GM12801 (cell line): Measurements from ENCODE around the gene PCNP.

Experiments used
- TF ChIP-seq, protein P1 (sequence below): IDR thresholded peaks from one replicate; pipeline ENCODE4 v1.5.1; 2011; ENCODE audit warnings: control low read depth; ENCODE audit not compliant: insufficient read length; ENCODE audit errors: extremely low read depth

PCNP gene, protein sequence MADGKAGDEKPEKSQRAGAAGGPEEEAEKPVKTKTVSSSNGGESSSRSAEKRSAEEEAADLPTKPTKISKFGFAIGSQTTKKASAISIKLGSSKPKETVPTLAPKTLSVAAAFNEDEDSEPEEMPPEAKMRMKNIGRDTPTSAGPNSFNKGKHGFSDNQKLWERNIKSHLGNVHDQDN

DNA sequence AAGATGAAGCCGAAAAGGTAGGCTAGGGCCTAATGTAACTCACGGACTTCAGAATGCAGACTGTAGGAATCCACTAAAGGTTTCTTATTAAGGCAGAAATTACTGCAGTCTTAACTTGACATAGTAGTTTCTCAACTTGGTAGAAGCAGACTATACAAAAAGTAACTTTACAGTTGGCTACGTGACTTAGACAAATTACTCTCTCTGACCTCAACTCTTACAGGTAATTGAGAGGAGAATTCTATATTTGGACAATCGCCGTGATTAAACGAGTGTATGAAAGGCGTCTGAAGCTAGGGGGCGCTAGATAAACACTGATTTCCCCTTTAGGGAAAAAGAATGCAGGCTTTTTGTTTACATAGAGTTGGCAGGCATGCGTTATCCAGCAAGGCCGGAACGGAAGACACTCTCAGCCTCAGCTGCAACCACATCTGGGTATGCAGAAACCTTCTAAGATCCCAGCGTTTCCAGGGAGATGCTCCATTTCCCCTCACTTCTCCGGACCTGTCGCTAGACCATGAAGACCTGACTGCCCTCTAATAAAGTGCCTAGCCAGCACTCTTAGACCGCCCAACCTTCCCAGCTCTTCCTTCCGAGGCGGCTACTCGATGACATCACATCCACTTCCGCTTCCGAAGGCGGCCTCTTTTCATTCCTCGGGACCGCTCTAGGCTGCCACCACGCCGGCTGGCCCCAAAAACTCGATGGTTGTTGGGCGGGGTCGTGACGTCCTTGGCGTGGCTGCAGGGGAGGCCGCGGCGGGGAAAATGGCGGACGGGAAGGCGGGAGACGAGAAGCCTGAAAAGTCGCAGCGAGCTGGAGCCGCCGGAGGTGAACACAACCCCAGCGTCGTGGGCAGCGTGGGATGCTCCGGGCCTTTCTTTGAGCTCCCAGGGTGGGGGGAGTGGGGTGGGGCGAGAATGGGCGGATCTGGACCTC is at the start of gene PCNP:
PCNP (plus strand) TSS at position 732 of the 939 bp plus-strand sequence; CDS start at position 768, 36 bp downstream.
- TF ChIP-seq, protein P1, sequence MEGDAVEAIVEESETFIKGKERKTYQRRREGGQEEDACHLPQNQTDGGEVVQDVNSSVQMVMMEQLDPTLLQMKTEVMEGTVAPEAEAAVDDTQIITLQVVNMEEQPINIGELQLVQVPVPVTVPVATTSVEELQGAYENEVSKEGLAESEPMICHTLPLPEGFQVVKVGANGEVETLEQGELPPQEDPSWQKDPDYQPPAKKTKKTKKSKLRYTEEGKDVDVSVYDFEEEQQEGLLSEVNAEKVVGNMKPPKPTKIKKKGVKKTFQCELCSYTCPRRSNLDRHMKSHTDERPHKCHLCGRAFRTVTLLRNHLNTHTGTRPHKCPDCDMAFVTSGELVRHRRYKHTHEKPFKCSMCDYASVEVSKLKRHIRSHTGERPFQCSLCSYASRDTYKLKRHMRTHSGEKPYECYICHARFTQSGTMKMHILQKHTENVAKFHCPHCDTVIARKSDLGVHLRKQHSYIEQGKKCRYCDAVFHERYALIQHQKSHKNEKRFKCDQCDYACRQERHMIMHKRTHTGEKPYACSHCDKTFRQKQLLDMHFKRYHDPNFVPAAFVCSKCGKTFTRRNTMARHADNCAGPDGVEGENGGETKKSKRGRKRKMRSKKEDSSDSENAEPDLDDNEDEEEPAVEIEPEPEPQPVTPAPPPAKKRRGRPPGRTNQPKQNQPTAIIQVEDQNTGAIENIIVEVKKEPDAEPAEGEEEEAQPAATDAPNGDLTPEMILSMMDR, result no peak

DNA sequence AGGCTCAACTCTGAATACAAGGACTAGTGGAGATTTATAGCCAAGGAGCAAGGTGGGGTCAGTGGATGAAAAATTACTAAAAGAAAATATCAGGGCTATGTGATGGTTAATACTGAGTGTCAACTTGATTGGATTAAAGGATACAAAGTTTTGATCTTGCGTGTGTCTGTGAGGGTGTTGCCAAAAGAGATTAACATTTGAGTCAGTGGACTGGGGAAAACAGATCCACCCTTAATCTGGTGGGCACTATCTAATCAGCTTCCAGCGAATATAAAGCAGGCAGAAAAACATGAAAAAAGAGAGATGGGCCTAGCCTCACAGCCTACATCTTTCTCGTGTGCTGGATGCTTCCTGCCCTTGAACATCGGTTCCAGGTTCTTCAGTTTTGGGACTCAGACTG is 46.5 kb upstream of the PCNP start:
- TF ChIP-seq, protein P1, result no peak

DNA sequence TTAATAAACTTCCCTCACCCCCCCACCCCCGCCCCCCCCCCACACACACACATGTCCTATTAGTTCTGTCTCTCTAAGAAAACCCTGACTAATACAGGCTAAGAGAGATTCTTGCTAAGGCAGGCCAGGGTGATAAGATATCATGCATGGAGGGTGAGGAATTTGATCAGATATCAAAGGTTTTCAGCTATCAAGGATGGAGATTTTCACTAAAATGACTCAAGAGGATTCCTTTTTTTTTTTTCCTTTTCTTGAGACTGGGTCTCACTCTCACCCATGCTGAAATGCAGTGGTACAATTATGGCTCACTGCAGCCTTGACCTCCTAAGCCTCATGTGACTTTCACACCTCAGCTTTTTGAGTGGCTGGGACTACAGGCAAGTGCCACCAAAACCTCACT is 46.1 kb upstream of the PCNP start:
- TF ChIP-seq, protein P1, result no peak

DNA sequence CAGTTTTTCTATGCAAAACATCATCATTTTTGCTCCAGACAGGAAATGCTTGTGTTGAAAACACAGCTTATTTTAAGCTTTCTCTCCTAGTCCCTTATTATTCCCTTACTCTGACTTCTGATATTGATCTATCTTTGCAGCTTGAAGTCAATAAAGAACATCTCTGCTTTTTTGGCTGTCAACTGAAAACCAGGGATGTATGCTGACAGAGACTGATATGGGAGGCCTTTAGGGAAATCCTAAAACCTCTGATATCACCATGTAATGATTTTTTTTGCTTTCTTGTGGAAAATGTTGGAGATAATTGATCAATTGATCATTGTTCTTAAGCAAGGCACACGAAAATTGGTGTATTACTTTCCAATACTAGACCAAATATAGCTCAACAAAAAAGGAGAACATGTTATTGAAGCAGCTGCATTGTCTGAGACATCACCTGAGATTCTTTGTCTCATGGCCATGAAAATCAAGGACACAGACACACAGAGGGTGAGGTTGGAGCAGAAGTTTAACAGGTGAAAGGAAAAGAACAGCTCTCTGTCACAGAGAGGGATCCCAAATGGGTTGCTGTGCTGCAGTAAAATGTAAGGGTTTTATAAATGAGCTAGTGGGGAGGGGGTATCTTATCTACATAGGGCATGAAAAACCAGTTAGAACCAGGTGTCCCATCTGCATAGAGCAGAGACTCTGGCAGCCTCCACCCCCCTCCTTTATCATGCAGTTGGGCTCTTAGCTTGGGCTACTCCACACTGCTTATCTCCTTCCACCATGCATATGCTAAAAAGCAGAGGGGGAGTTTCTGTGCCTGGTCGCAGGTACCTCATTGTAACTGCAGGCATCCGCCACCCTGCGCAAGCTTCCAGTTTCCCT is 43.9 kb upstream of the PCNP start:
- TF ChIP-seq, protein P1, result no peak

DNA sequence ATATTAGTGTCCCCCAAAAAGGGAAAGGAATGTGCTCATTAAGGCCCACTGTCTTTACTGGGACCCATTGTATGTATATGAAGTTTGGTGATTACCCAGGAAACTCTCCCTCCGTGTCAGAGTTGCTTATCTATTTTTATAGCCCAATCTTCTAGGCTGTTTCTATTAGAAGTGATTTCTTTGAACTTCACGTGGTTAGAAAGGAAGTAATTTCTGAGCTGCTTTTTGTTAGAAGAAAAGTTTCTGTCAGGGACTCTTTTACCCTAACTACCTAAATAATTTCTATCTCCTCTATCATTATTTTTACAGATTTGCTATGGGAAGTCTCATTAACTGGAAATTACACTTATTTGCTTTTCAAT is 43.3 kb upstream of the PCNP start:
- TF ChIP-seq, protein P1, result no peak

DNA sequence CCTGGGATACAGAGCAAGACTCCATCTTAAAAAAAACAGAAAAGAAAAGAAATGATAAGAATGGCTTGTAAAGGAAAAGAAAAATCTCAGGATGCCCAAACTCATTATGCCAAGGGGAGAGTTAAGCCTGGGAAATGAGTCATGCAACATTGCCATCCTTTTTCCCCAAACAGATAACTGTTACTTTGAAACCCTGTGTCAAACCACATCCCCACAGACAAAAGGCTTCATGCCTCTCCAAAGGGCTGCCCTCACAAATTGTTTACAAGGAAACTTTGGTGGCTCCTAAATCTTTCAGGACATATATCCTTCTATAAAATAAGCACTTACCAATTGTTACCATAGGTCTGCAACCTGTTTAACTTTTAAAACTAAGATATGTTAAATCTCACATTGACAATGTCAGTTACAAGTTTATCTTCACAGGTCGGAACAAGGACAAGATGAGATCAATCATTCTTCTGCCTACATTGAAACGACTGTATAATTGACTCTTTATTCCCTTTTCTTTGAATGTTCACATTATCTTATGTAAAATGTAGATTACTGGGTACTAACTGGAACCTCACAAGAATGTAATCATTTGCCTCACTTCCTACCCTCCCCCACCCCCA is 42.4 kb upstream of the PCNP start:
- TF ChIP-seq, protein P1, result no peak
